Tracheal epithelial cell (primary cell): Measurements from ENCODE around the gene SOX13. TPM values are rescaled to one million over a fixed set of nuclear protein-coding genes. Genes with fewer than 3 reads are reported as not detected.

Experiments used
- total RNA-seq: library from RNA; depleted of rRNA; stranded (reverse); fragments of >200 nt; gene quantifications from 2 replicates; pipeline ENCODE4 v1.2.1, GENCODE V29; 2014

Gene SOX13
- 6.0 and 7.2 TPM in 2 replicates for total RNA-seq

DNA sequence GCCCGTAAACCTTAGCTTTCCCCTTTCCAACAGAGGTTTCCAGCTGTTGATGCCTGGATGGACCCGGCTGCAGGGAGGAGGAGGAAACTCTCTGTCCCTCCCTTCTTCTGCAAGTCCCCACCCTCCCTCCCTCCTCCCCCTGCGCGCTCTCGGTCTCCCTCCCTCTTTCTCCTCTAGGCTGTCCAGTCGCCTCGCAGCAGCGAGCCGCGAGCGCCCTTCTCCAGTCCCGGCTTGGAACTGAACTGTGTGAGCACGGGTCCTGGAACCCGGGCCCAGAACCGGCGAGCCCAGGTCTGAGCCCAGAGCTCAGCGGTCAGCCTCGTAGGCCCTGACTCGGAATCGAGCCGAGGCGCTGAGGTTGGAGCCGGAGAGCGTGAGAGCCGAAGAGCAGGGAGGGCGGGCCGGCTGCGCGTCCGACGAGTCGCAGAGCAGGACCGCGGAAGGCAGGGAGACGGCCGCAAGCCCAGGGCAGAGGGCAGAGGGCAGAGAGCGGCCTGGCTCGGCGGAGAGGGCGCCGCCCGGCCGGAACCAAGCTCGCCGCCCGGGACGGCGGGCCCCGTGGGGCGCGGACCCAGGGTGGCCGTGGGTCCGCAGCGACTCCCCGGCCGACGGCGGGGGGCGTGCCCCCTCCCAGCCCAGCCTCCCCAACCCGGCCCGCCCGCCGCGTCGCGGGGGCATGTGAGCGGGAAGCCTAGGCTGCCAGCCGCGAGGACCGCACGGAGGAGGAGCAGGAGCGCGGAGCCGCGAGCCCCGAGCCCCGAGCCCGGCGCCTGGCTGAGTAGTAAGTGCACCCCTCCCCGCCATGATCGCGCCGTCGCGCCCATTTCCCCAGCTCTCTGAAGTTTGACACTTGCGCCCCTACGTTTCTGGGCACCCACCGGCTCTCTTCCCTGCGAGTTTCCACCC is at the start of gene SOX13:
TSS of gene SOX13 (plus strand) at position 185 of the 906 bp plus-strand sequence. CDS start 39,801 bp downstream, outside the sequence.

DNA sequence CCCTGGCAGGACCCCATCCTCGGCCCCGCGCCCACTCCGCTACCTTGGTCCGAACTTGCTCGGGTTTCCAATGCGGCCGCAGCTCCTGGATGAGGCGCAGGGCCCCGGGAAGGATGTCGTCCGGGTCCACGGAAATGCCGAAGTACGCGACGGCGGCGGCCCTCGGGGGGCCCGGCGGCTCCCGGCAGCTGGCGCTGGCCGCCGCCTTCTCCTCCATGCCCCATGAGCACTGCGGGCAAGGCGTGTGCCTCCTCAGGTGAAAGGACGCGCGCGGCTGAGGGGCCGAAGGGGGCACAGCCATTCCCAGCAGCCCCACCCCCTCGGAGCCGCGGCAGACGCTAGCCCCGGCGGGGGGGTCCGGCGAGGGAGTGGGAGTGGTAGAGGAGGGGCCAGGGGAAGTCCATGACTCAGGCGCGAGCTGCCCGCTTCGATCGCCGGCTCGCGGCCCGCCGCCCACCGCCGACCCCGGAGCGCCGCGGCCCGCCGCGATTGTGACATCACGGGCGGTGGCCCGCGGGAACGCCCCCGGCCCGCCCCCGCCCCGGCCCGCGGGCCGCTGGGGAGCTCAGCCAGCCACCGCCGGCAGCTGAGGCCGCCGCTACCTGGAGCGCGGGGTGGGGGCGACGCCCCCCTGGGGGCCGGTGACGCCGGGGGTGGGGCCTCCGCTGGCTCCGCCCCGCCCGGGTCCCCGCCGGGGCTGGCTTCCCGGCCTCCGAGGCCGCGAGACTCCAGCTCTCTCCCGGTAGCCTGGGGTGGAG is 78.8 kb downstream of the SOX13 start, which contains the start of gene ETNK2:
TSS of gene ETNK2 (minus strand) at position 493 of the 758 bp plus-strand sequence. CDS start at position 301, 192 bp downstream.

DNA sequence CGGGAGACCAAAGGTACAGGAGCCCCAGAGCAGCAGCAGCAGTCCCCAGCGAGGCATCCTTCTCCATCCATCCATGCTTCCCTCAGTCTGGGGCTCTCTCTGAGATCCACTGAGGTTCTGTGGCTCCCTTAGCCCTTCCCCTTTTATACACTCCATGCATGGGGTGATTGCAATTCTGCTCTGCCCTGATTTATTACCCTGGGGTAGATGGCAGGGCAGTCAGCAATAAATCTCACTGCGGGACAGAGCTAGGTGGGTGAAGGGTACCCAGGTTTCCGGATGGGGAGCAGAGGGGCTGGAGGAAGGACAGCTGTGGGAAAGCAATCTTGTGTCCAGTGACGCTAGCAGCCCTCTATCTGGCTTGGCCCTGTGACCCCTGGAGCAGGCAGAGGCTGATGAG is 93.3 kb downstream of the SOX13 start, which contains the start of gene REN:
TSS of gene REN (minus strand) at position 119 of the 400 bp plus-strand sequence. CDS start at position 75, 44 bp downstream.

Other genes starting within 250 kb of the SOX13 start
- 44.3 and 57.4 TPM in 2 replicates for gene SNRPE, start 211.5 kb upstream of the SOX13 start, total RNA-seq
- 24.3 and 96.3 TPM in 2 replicates for gene ETNK2, start 78.9 kb downstream of the SOX13 start, total RNA-seq
- gene REN, start 93.2 kb downstream of the SOX13 start, total RNA-seq: not detected in 2 replicates
- gene KISS1, start 123.4 kb downstream of the SOX13 start, total RNA-seq: 0.48 TPM in 1 of 2 replicates, not detected in the other
- 1.4 and 4.5 TPM in 2 replicates for gene GOLT1A, start 140.9 kb downstream of the SOX13 start, total RNA-seq